AG10803 (cell line): ENCODE data around the gene SLC32A1.

Experiments used
- DNase-seq: peaks from one replicate; pipeline ENCODE4 v3.0.0; 2010; ENCODE audit warnings: low read depth
- H3K4me3 ChIP-seq: 2 replicates; pipeline ENCODE4 v1.5.1; 2011; ENCODE audit warnings: mild to moderate bottlenecking, low read length, control low read depth
- CTCF ChIP-seq: conservative IDR thresholded peaks from 2 replicates; pipeline ENCODE4 v1.5.1; 2011; ENCODE audit warnings: mild to moderate bottlenecking, low read length, control low read depth, inconsistent platforms

Gene SLC32A1

GRCh38 chr20:38766071-38766470 is 41.8 kb downstream of the SLC32A1 start:
- no peak for TF ChIP-seq CTCF
- no peak overlapping the region for H3K4me3 ChIP-seq
- DNase-seq, result no peak

- DNase-seq, result no peak
- no peak overlapping the region for H3K4me3 ChIP-seq
- TF ChIP-seq CTCF, result no peak
These were observed 45.4 kb downstream of the SLC32A1 start for GRCh38 chr20:38769376-38770295.

GRCh38 chr20:38770546-38770945 is 46.3 kb downstream of the SLC32A1 start:
- DNase-seq, result no peak
- H3K4me3 ChIP-seq, result no peak overlapping the region
- TF ChIP-seq CTCF, result no peak

GRCh38 chr20:38770970-38771369 is 46.7 kb downstream of the SLC32A1 start:
- no peak overlapping the region for H3K4me3 ChIP-seq
- TF ChIP-seq CTCF, result no peak
- DNase-seq, result no peak

GRCh38 chr20:38771621-38772020 is 47.3 kb downstream of the SLC32A1 start:
- H3K4me3 ChIP-seq, result no peak overlapping the region
- no peak for TF ChIP-seq CTCF
- DNase-seq, result no peak

GRCh38 chr20:38774167-38774566 is 49.9 kb downstream of the SLC32A1 start:
- DNase-seq, result no peak
- no peak for TF ChIP-seq CTCF
- H3K4me3 ChIP-seq, result no peak overlapping the region

GRCh38 chr20:38776363-38776762 is 52.1 kb downstream of the SLC32A1 start:
- no peak overlapping the region for H3K4me3 ChIP-seq
- TF ChIP-seq CTCF, result no peak
- DNase-seq, result no peak
